ENCODE measurements around the gene MRPL39. TPM values are rescaled to one million over a fixed set of nuclear protein-coding genes. Genes with fewer than 3 reads are reported as not detected.

MRPL39 gene
- total and polyA plus RNA-seq, 2 of the 4 experiments (the other 2 are of a cell fraction), result 15.2 to 20.6 TPM

GRCh38 chr21:25566645-25567044 is 40.6 kb downstream of the MRPL39 start:
- DNase-seq (no peak), ATAC-seq (ENCODE audit: low read depth) (no peak)
- peaks cover 3% of the 10 kb centered on the region; the same call in 1 of the 2 replicates for H4K20me1 ChIP-seq (ENCODE audit: insufficient read depth, low read length)
- peaks cover 7% of the 10 kb centered on the region; the same call in 1 of the 2 replicates for H3K36me3 ChIP-seq (ENCODE audit: control insufficient read depth, insufficient read depth, low read length)
- no peak overlapping the region for H3K27ac ChIP-seq (ENCODE audit: insufficient read depth, low read length)
- peaks cover 9% of the 10 kb centered on the region for H3K4me1 ChIP-seq (ENCODE audit: control insufficient read depth, insufficient read depth, low read length)
- H3K23ac ChIP-seq (ENCODE audit: low read depth, low read length), result peak overlapping the region; percentile 34; the same call in 1 of the 2 replicates
- H2AK9ac ChIP-seq (replicated peaks; ENCODE audit: low read depth, low read length, poor library complexity), result no peak overlapping the region
- no peak overlapping the region for H3K4me2 ChIP-seq (ENCODE audit: low read depth, low read length)
- no peak overlapping the region for H2BK20ac ChIP-seq (ENCODE audit: low read depth, low read length)
- H3K27me3 ChIP-seq (ENCODE audit: control insufficient read depth, insufficient read depth, low read length), result no peaks in the 10 kb centered on the region
- ChIA-PET POLR2A (ENCODE audit: unreplicated experiment) (no interaction called here), CTCF (no interaction called here)
- H2AK5ac ChIP-seq (ENCODE audit: low read depth, low read length), result no peak overlapping the region
- no peak overlapping the region for H3K14ac ChIP-seq (replicated peaks; ENCODE audit: low read depth, low read length)
- H4K8ac ChIP-seq (ENCODE audit: low read depth in 2 of 2, low read length in 2 of 2), result no peak overlapping the region
- in situ Hi-C loops (cut with MboI; ENCODE audit: low sequenced_read_pairs), result loop anchor here (10.0 kb wide), 1 partner anchor 142 kb away; no protein-coding TSS in a partner anchor
- H3K79me1 ChIP-seq (ENCODE audit: low read depth in 1 of 2, low read length in 2 of 2), result peaks cover 24 to 64% of the 10 kb centered on the region in 2 experiments
- no peak overlapping the region for H2BK5ac ChIP-seq (ENCODE audit: low read depth, low read length, poor library complexity, severe bottlenecking)
- H3K4me3 ChIP-seq (ENCODE audit: insufficient read depth, low read depth, low read length), result no peak overlapping the region
- WGBS, 2 experiments (ENCODE audit: extremely low coverage in 2 of 2, insufficient read length in 1 of 2), result 83% methylated on average over 1 of the region's 3 CpGs; no CpG with 5 or more reads in 1 of the 2 experiments
- no peaks in the 10 kb centered on the region for H3K9me3 ChIP-seq (ENCODE audit: control insufficient read depth, insufficient read depth, low read length)
- no peak overlapping the region for H2BK120ac ChIP-seq (ENCODE audit: low read depth, low read length)
- TF ChIP-seq RCOR1 (IDR thresholded peaks at IDR 0.05; ENCODE audit: insufficient replicate concordance, low read length) (no peak), FOS (IDR thresholded peaks at IDR 0.05; ENCODE audit: low read depth, low read length) (no peak), MXI1 (IDR thresholded peaks at IDR 0.05; ENCODE audit: borderline replicate concordance, low read depth, low read length) (no peak), MAFK (IDR thresholded peaks at IDR 0.05; ENCODE audit: low read depth, low read length) (no peak), NFE2L2 (IDR thresholded peaks at IDR 0.05; ENCODE audit: low read depth, low read length) (no peak), CHD1 (IDR thresholded peaks at IDR 0.05; ENCODE audit: low read depth, low read length) (no peak), BHLHE40 (IDR thresholded peaks at IDR 0.05; ENCODE audit: low read depth, low read length) (no peak), ELK1 (IDR thresholded peaks at IDR 0.05; ENCODE audit: borderline replicate concordance, low read depth, low read length) (no peak), RAD21 (IDR thresholded peaks at IDR 0.05; ENCODE audit: low read length) (no peak), POLR2A (IDR thresholded peaks at IDR 0.05; ENCODE audit: low read depth, low read length) (no peak), USF2 (IDR thresholded peaks at IDR 0.05; ENCODE audit: low read depth, low read length) (no peak), CEBPB (IDR thresholded peaks at IDR 0.05; ENCODE audit: low read depth, low read length) (no peak), RFX5 (IDR thresholded peaks at IDR 0.05; ENCODE audit: low read depth, low read length) (no peak), SMC3 (IDR thresholded peaks at IDR 0.05; ENCODE audit: low read depth, low read length) (no peak), MAZ (IDR thresholded peaks at IDR 0.05; ENCODE audit: borderline replicate concordance, low read depth, low read length) (no peak), CTCF (conservative IDR thresholded peaks at IDR 0.05; ENCODE audit: low read depth, low read length) (no peak)
- H2AFZ ChIP-seq (replicated peaks; ENCODE audit: low read length, poor library complexity), result no peak overlapping the region
- H3K9ac ChIP-seq (ENCODE audit: low read depth, low read length), result no peak overlapping the region
- peaks cover 20% of the 10 kb centered on the region for H3K9me1 ChIP-seq (ENCODE audit: insufficient read depth, low read length)
- H2BK15ac ChIP-seq (ENCODE audit: low read depth, low read length), result no peak overlapping the region
- H4K5ac ChIP-seq (ENCODE audit: low read depth, low read length), result no peak overlapping the region
- no peak overlapping the region for H3K4ac ChIP-seq (ENCODE audit: low read depth, low read length)
- no peak overlapping the region for H3K56ac ChIP-seq (ENCODE audit: extremely low read depth, insufficient read depth, low read length)
- H3K18ac ChIP-seq (ENCODE audit: low read depth, low read length), result no peak overlapping the region
- dilution Hi-C loops (cut with HindIII; ENCODE audit: low sequenced_read_pairs, unreplicated experiment), result no loop called here
- no TSS peak for BruUV-seq (replicated peaks)
- intact Hi-C loops (cut with micrococcal nuclease), result no loop called here
- no peak overlapping the region for H4K91ac ChIP-seq (ENCODE audit: insufficient read depth, low read depth, low read length)
